Measurements from ENCODE around the gene MTHFD2.

MTHFD2 gene

DNA sequence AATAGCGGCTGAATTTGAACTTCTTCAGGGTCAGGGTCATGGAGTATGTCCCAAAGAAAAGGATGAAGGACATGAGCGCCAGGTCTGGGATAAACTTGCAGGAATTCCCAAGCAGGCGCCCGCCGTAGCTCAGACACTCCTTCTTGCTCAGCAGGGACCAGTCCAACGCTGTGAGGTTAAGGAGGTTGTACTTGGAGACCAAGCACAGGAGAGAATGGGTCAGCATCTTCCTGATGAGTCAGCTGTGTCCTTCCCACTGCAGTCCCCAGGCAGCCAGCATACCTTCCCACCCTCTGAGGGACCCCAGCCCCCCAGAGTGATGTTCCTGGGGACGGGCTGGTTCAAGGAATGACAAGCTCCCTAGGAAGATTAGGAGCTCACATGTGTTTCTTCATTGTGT is 40.9 kb downstream of the MTHFD2 start:
- H3K27me3 ChIP-seq (ENCODE audit: control insufficient read depth, insufficient read depth, low read length), result no peaks in the 10 kb centered on the region
- no peak overlapping the region for H3K4me3 ChIP-seq (ENCODE audit: low read length)
- no peaks in the 10 kb centered on the region for H3K36me3 ChIP-seq (ENCODE audit: control insufficient read depth, insufficient read depth, low read length)
- H3K9me3 ChIP-seq (ENCODE audit: control insufficient read depth, low read length), result no peaks in the 10 kb centered on the region
- no peak overlapping the region for H3K9ac ChIP-seq (ENCODE audit: low read length)
- H3K4me1 ChIP-seq (ENCODE audit: control insufficient read depth, insufficient read depth, low read length), result no peaks in the 10 kb centered on the region

DNA sequence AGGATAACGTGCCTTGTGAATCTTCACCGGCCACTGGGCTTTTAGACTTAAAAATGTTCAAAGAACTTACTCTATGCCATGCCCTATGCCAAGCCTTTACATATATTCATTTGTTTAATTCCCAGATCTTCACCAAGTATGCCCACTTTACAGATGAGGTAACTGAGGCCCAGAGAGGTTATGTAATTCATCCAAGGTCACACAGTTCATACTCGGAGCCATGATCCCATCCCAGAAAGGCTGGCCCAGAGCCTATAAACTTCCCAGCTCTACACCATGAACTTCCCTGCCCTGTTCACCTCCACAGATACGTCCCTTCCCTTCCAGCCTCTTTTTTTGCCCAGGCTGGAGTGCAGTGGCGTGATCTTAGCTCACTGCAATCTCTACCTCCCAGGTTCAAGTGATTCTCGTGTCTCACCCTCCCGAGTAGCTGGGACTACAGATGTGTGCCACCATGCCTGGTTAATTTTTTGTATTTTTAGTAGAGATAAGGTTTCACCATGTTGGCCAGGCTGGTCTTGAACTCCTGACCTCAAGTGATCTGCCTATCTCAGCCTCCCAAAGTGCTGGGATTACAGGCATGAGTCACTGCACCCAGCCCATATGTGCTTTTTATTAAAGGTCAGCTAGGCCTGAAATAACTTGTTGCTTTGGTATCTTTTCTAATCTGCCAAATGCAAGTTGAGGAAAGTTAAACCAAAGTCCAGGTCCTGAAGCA is 44.1 kb downstream of the MTHFD2 start:
- Histone ChIP-seq H3K9ac (ENCODE audit: low read length) (no peak overlapping the region), H3K9me3 (ENCODE audit: control insufficient read depth, low read length) (no peaks in the 10 kb centered on the region), H3K4me1 (ENCODE audit: control insufficient read depth, insufficient read depth, low read length) (no peaks in the 10 kb centered on the region), H3K4me3 (ENCODE audit: low read length) (no peak overlapping the region), H3K27me3 (ENCODE audit: control insufficient read depth, insufficient read depth, low read length) (no peaks in the 10 kb centered on the region), H3K36me3 (ENCODE audit: control insufficient read depth, insufficient read depth, low read length) (no peaks in the 10 kb centered on the region)

DNA sequence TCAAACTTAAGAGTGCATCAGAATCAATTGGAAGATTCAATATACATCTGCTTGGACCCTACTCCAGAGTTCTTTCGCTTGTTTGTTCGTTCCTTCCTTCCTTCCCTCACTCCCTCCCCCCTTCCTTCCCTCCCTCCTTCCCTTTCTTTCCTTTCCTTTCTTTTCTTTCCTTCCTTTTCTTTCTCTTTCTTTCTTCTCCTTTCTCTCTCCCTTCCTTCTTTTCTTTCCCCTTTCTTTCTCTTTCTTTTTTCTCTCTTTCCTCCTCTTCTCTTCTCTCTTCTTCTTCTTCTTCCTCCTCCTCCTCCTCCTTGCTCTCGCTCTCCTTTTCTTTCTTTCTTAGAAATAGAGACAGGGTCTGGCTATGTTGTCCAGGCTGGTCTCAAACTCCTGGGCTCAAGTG is 45.9 kb downstream of the MTHFD2 start:
- H3K27me3 ChIP-seq (ENCODE audit: control insufficient read depth, insufficient read depth, low read length), result no peaks in the 10 kb centered on the region
- H3K4me1 ChIP-seq (ENCODE audit: control insufficient read depth, insufficient read depth, low read length), result no peaks in the 10 kb centered on the region
- H3K36me3 ChIP-seq (ENCODE audit: control insufficient read depth, insufficient read depth, low read length), result no peaks in the 10 kb centered on the region

DNA sequence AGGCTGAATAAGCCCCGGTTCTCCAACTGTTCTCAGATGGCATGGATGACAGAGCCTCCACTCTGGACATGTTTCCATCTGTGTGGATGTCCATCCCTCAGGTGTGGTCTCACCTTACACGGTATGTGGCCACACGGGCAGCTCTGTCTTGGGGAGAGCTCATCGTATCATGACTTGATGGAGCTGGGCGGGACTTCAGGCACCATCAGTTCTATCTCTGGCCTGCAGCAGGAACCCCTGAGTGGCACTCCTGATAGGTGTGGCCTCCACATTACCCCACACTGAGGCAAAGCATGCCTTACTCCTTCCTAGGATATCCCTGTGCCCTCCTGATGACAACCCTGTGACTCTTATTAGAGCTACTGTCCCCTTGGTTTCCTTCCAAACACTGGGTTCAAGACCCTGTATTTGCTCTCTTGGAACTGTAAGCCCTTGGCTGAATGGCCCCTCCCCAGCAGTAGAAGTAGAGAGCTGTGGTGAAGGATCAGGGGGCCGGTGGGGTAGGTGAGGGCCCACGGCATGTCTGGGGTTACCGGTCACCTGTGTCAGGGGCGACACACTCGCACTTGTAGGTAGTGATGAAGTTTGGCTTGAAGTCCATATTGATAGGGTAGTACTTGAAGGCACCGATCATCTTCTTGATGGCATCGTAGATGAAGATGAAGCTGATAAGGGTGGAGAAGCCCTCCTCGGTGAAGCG is 48.2 kb downstream of the MTHFD2 start:
- H3K9ac ChIP-seq (ENCODE audit: low read length), result no peak overlapping the region
- no peaks in the 10 kb centered on the region for H3K27me3 ChIP-seq (ENCODE audit: control insufficient read depth, insufficient read depth, low read length)
- no peak overlapping the region for H3K4me3 ChIP-seq (ENCODE audit: low read length)
- H3K9me3 ChIP-seq (ENCODE audit: control insufficient read depth, low read length), result no peaks in the 10 kb centered on the region
- H3K4me1 ChIP-seq (ENCODE audit: control insufficient read depth, insufficient read depth, low read length), result no peaks in the 10 kb centered on the region
- H3K36me3 ChIP-seq (ENCODE audit: control insufficient read depth, insufficient read depth, low read length), result no peaks in the 10 kb centered on the region

More for the DNA sequence above, 45.9 kb downstream of the MTHFD2 start:
- Histone ChIP-seq H3K4me3 (ENCODE audit: low read length) (no peak overlapping the region), H3K9ac (ENCODE audit: low read length) (no peak overlapping the region), H3K9me3 (ENCODE audit: control insufficient read depth, low read length) (no peaks in the 10 kb centered on the region)

DNA sequence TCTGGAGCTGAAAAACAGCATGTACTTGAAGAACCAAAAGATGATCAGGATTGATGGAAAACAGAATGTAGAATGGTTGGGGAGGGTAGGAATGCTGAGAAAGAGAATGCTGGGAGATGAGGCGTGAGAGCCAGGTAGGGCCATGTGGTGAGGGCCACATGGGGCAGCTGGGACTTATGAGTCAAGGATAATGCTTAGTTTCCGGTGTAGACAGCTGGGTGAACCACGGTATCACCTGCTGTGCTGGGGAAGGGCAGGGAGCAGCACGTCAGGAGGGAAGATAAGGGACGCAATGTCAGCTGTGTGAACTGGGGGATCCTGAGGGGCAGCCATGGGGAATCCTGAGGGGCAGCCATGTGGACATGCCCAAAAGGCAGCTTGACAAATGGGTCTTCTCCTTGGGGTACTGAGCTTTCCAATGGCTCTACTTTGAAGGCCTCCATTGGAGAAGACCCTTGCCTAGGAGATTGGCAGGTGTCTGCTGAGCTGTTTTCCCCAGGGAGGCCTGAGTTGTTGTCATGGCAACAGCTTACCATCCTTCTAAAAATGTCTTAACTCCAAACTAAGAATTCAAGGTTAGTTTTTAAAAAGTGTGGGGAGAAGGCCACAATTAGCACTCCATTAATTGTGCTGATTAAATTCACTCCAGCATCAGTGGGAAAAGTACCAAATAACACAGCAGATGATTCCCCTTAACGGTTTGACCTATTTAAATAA is 51.1 kb downstream of the MTHFD2 start:
- H3K4me3 ChIP-seq (ENCODE audit: low read length), result no peak overlapping the region
- H3K9ac ChIP-seq (ENCODE audit: low read length), result peak overlapping the region; percentile 31
- no peaks in the 10 kb centered on the region for H3K4me1 ChIP-seq (ENCODE audit: control insufficient read depth, insufficient read depth, low read length)
- H3K36me3 ChIP-seq (ENCODE audit: control insufficient read depth, insufficient read depth, low read length), result no peaks in the 10 kb centered on the region
- no peaks in the 10 kb centered on the region for H3K9me3 ChIP-seq (ENCODE audit: control insufficient read depth, low read length)
- no peaks in the 10 kb centered on the region for H3K27me3 ChIP-seq (ENCODE audit: control insufficient read depth, insufficient read depth, low read length)

DNA sequence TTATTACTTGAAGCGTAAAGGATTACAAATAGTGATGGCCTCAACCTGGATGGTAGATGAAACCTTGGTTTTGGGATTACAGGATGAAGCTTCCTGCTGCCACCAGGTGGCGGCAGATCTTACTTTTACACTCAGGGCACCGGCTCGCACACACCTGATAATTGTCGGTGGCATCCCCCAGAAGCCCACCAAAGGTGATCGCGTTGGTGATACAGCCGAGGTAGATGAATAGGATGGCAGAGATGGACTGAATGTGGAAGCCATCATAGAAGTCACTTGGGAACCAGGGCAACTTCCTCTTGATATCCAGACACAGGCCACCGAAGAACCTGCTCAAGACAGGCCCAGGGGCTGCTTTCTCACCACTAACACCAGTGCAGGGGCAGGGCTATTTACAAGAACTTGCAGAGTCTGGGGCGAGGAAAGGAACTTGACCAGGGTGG is 51.8 kb downstream of the MTHFD2 start:
- Histone ChIP-seq H3K4me1 (ENCODE audit: control insufficient read depth, insufficient read depth, low read length) (no peaks in the 10 kb centered on the region), H3K36me3 (ENCODE audit: control insufficient read depth, insufficient read depth, low read length) (no peaks in the 10 kb centered on the region), H3K9ac (ENCODE audit: low read length) (no peak overlapping the region), H3K27me3 (ENCODE audit: control insufficient read depth, insufficient read depth, low read length) (no peaks in the 10 kb centered on the region), H3K9me3 (ENCODE audit: control insufficient read depth, low read length) (no peaks in the 10 kb centered on the region), H3K4me3 (ENCODE audit: low read length) (no peak overlapping the region)

DNA sequence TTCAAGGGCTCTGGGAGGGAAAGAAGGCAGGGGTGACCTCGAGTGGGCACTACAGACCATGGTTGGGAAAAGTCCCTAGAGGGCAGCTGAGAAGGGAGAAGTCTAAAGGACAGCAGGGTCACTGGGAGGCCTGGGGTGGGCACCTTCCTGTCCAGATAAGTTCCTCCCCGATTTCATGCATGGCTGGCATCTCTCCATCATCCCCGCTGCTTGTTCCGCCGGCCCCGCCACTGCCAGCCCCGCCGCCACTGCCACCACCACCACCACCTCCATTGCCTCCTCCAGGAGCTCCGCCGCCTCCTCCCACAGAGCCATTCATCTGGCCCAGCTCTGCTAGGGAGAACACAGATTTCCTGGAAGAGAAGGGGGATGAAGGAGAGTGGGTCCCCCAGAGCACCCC is 53.6 kb downstream of the MTHFD2 start:
- H3K27me3 ChIP-seq (ENCODE audit: control insufficient read depth, insufficient read depth, low read length), result no peaks in the 10 kb centered on the region
- no peaks in the 10 kb centered on the region for H3K9me3 ChIP-seq (ENCODE audit: control insufficient read depth, low read length)
- H3K36me3 ChIP-seq (ENCODE audit: control insufficient read depth, insufficient read depth, low read length), result no peaks in the 10 kb centered on the region
- no peak overlapping the region for H3K4me3 ChIP-seq (ENCODE audit: low read length)
- no peaks in the 10 kb centered on the region for H3K4me1 ChIP-seq (ENCODE audit: control insufficient read depth, insufficient read depth, low read length)
- H3K9ac ChIP-seq (ENCODE audit: low read length), result no peak overlapping the region

DNA sequence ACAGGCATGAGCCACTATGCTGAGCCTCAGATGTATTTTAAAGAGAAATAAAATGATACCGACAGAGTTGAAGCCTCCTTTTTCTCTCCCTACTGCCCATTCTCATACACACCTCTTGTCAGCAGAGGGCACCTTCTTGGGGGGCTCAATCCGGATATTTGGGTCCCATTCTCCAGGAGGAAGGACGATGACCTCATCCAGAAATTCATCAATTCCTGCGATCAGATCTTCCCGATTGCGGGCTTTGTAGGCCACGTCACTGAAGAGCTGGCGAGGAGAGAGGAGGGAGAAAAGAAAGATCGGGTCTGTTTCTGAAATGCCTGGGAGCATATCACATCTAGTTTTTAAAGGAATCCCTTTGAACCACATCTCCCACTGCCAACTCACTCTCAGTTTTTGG is 54.4 kb downstream of the MTHFD2 start:
- H3K4me3 ChIP-seq (ENCODE audit: low read length), result no peak overlapping the region
- H3K9me3 ChIP-seq (ENCODE audit: control insufficient read depth, low read length), result no peaks in the 10 kb centered on the region
- no peak overlapping the region for H3K9ac ChIP-seq (ENCODE audit: low read length)
- H3K4me1 ChIP-seq (ENCODE audit: control insufficient read depth, insufficient read depth, low read length), result no peaks in the 10 kb centered on the region
- H3K36me3 ChIP-seq (ENCODE audit: control insufficient read depth, insufficient read depth, low read length), result no peaks in the 10 kb centered on the region
- no peaks in the 10 kb centered on the region for H3K27me3 ChIP-seq (ENCODE audit: control insufficient read depth, insufficient read depth, low read length)

DNA sequence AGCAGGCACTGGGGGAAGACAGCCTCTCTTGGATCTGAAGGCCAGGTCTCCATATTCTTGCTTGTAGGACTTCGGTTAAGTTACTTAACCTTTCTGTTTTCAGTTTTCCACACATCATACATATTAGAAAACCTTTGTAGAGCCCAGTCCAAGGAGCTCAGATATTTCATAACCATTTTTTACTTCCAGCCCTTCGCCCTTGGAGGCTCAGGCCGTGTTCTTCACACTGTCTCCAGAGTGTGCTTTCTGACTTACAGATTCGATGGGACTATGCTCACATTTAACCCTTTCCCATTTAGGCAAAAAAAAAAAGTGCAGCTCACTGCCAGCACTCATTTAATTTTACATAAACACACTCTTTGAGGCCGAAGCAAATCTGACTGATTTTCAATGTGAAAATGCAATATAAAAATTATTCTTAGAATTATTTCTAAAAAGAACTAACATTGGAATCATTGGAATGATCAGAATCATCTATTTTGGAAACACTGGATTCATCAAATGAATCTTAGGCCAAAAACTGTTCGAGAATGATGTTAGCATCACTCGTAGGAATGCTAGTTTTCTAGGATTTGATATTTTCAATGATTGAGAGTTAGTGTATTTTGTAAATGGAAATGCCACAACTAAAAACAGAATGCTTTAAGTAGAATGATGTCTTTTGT is 55.0 kb downstream of the MTHFD2 start:
- Histone ChIP-seq H3K9me3 (ENCODE audit: control insufficient read depth, low read length) (no peaks in the 10 kb centered on the region), H3K4me3 (ENCODE audit: low read length) (no peak overlapping the region), H3K4me1 (ENCODE audit: control insufficient read depth, insufficient read depth, low read length) (no peaks in the 10 kb centered on the region), H3K9ac (ENCODE audit: low read length) (no peak overlapping the region), H3K36me3 (ENCODE audit: control insufficient read depth, insufficient read depth, low read length) (no peaks in the 10 kb centered on the region), H3K27me3 (ENCODE audit: control insufficient read depth, insufficient read depth, low read length) (no peaks in the 10 kb centered on the region)

DNA sequence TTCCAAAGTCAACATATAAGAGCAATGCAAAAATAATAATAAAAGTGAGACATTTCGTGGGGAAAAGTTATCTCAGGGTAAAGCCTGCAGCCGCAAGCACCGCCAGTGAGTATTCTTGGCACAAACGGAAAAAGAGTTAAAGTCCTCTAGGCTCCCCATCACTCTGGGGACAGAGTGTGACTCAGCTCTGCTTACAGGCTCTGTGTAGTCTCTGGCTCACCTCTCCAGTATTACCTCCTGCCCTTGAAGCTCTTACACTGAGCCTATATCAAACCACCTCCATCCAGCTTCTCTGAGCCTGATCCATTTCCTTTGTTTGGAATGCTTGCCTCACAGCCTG is 55.5 kb downstream of the MTHFD2 start:
- no peaks in the 10 kb centered on the region for H3K36me3 ChIP-seq (ENCODE audit: control insufficient read depth, insufficient read depth, low read length)

DNA sequence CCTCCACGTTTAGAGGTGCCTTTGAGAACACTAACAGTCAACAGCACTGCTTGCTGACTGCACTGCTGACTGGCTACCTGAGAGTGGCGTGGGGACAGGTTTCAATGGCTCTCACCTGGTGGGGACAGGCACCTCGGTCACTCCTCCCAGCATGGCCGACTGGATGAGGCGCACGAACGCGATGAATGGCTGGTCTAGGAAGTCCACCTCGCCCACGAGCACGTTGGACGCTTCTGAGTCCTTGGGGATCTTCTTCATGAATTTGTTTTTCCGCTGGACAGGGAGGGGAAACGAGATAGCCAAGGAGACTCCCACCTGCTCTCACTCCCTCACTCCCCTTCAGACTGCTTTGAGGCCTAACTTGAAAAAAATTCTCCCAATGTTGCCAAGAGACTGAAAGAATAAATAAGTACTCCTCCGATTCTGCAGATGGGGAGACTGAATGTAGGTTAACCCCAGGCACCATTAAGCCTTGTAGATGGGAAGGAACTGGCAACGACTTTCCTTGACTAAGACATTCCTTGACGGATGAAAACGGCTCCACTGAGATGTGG is 57.3 kb downstream of the MTHFD2 start:
- no peaks in the 10 kb centered on the region for H3K9me3 ChIP-seq (ENCODE audit: control insufficient read depth, low read length)
- no peaks in the 10 kb centered on the region for H3K36me3 ChIP-seq (ENCODE audit: control insufficient read depth, insufficient read depth, low read length)
- no peak overlapping the region for H3K9ac ChIP-seq (ENCODE audit: low read length)
- no peaks in the 10 kb centered on the region for H3K27me3 ChIP-seq (ENCODE audit: control insufficient read depth, insufficient read depth, low read length)
- H3K4me3 ChIP-seq (ENCODE audit: low read length), result no peak overlapping the region
- H3K4me1 ChIP-seq (ENCODE audit: control insufficient read depth, insufficient read depth, low read length), result no peaks in the 10 kb centered on the region

More for the DNA sequence above, 55.5 kb downstream of the MTHFD2 start:
- Histone ChIP-seq H3K9ac (ENCODE audit: low read length) (no peak overlapping the region), H3K27me3 (ENCODE audit: control insufficient read depth, insufficient read depth, low read length) (no peaks in the 10 kb centered on the region), H3K9me3 (ENCODE audit: control insufficient read depth, low read length) (no peaks in the 10 kb centered on the region), H3K4me1 (ENCODE audit: control insufficient read depth, insufficient read depth, low read length) (no peaks in the 10 kb centered on the region), H3K4me3 (ENCODE audit: low read length) (no peak overlapping the region)
